NCI-H1694 (cell line): ENCODE results near the gene TCERG1L.

Experiments used
- DNase-seq: peaks from one replicate; lab custom pipeline; 2025; lab: John Stamatoyannopoulos, UW

TCERG1L gene

GRCh38 chr10:131125511-131126225 is 185.9 kb downstream of the TCERG1L start:
- DNase-seq, result no peak

GRCh38 chr10:131124945-131125344 is 186.6 kb downstream of the TCERG1L start:
- no peak for DNase-seq

GRCh38 chr10:131123496-131123895 is 188.0 kb downstream of the TCERG1L start:
- DNase-seq, result no peak

- no peak for DNase-seq
Observed at GRCh38 chr10:131121511-131122035, 189.9 kb downstream of the TCERG1L start.

- no peak for DNase-seq
Observed at GRCh38 chr10:131119626-131120355, 191.7 kb downstream of the TCERG1L start.

- no peak for DNase-seq
Observed at GRCh38 chr10:131117416-131118212, 193.9 kb downstream of the TCERG1L start.

GRCh38 chr10:131116991-131117375 is 194.5 kb downstream of the TCERG1L start:
- no peak for DNase-seq

- DNase-seq, result no peak
Observed at GRCh38 chr10:131116216-131116990, 195.1 kb downstream of the TCERG1L start.

GRCh38 chr10:131115801-131116200 is 195.7 kb downstream of the TCERG1L start:
- DNase-seq, result no peak

GRCh38 chr10:131115321-131115720 is 196.2 kb downstream of the TCERG1L start:
- DNase-seq, result no peak

GRCh38 chr10:131114846-131115245 is 196.7 kb downstream of the TCERG1L start:
- no peak for DNase-seq

- no peak for DNase-seq
Observed at GRCh38 chr10:131113709-131114291, 197.7 kb downstream of the TCERG1L start.

- DNase-seq, result no peak
Observed at GRCh38 chr10:131113165-131113564, 198.4 kb downstream of the TCERG1L start.

- no peak for DNase-seq
Observed at GRCh38 chr10:131112691-131113090, 198.8 kb downstream of the TCERG1L start.

- DNase-seq, result no peak
Observed at GRCh38 chr10:131111471-131112080, 199.9 kb downstream of the TCERG1L start.

GRCh38 chr10:131111007-131111406 is 200.5 kb downstream of the TCERG1L start:
- DNase-seq, result no peak

GRCh38 chr10:131110241-131110783 is 201.2 kb downstream of the TCERG1L start:
- no peak for DNase-seq

GRCh38 chr10:131109726-131110125 is 201.8 kb downstream of the TCERG1L start:
- no peak for DNase-seq

GRCh38 chr10:131109291-131109690 is 202.2 kb downstream of the TCERG1L start:
- DNase-seq, result no peak

- no peak for DNase-seq
Observed at GRCh38 chr10:131107970-131108369, 203.6 kb downstream of the TCERG1L start.

GRCh38 chr10:131102676-131103075 is 208.8 kb downstream of the TCERG1L start:
- peak; percentile 36 for DNase-seq
